HUDEP-2 (cell line): ENCODE data around the gene TMEM145.

Experiments used
- DNase-seq, 76 experiments: peaks; one replicate each; lab custom pipeline; 2025; ENCODE audit not compliant: unreplicated experiment in 76 of 76; lab: John Stamatoyannopoulos, UW

The TMEM145 gene

GRCh38 chr19:42309686-42310085, 3.4 kb upstream of the TMEM145 start:
- no peak for DNase-seq

GRCh38 chr19:42311657-42312056, 1.5 kb upstream of the TMEM145 start:
- peak in 24 of 76 experiments; percentile 9 to 42 (median 21) for DNase-seq

- DNase-seq = no peak
Measured at GRCh38 chr19:42312370-42312769, 739 bp upstream of the TMEM145 start.

- no peak for DNase-seq
Measured at GRCh38 chr19:42313840-42314755, 989 bp downstream of the TMEM145 start.

DNA sequence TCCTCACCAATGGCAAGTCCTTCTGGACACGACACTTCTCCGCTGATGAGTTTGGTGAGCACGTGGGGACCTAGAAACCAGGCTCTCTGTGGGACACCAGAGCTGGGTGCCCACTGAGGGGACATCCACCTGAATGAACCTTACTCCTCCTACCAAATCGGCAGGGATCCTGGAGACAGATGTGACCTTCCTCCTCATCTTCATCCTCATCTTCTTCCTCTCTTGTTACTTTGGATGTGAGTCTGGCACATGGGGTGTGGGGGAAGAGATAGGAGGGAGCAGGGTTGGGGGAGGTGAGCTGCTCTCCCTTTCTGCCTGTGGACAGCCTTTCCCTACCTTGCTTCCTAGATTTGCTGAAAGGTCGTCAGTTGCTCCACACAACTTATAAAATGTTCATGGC, 1.9 kb downstream of the TMEM145 start:
- DNase-seq = no peak

GRCh38 chr19:42316223-42317211, 3.4 kb downstream of the TMEM145 start:
- peak in 5 of 76 experiments; percentile 9 to 18 (median 15) for DNase-seq

- no peak for DNase-seq
Measured at GRCh38 chr19:42317535-42317934, 4.4 kb downstream of the TMEM145 start.

DNA sequence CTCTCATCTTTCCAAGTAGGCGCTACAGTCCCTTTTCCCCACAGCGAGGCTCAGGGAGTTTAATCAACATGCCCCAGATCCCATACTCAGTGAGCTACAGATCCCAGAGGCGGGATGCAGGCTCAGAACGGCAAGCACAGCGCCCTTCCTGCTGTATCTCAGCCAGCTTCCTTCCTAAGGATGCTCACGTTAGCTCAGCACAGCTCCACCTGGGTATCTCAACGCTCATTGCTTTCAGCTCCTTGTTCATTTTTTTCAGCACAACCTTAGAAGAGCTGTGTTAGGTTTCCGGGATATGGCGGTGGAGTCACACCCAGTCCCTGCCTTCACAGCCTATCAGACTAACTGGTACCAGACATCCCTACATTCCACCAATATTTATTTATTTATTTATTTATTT, 9.2 kb downstream of the TMEM145 start:
- no peak for DNase-seq

DNA sequence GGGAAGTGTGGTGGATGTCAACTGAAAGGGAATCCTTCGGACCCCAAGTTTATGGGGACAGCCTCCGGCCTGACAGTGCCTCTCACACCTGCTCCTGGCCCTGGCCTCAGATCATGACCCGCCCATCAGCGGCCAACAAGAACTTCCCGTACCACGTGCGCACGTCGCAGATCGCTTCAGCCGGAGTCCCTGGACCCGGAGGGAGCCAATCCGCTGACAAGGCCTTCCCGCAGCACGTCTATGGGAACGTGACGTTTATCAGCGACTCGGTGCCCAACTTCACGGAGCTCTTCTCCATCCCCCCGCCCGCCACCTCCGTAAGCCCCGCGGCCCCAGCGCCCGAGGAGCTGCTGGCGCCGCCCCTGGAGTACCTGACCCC, 10.4 kb downstream of the TMEM145 start:
- no peak for DNase-seq

GRCh38 chr19:42323852-42324654, 10.9 kb downstream of the TMEM145 start:
- peak in 2 of 76 experiments; percentile 3 to 20 for DNase-seq

GRCh38 chr19:42324655-42325307, 11.7 kb downstream of the TMEM145 start:
- no peak for DNase-seq

GRCh38 chr19:42325308-42325895, 12.3 kb downstream of the TMEM145 start, which contains the start of gene MEGF8:
Gene MEGF8 (plus strand): TSS chr19:42325635. CDS start chr19:42326244, 609 bp downstream.
- peak; percentile 83 to 100 (median 99) for DNase-seq

- peak in 9 of 76 experiments; percentile 9 to 58 (median 30) for DNase-seq
Measured at GRCh38 chr19:42325896-42326771, 13.0 kb downstream of the TMEM145 start.

GRCh38 chr19:42326969-42327368, 13.9 kb downstream of the TMEM145 start:
- no peak for DNase-seq

GRCh38 chr19:42327381-42327780, 14.3 kb downstream of the TMEM145 start:
- DNase-seq = no peak

- DNase-seq = no peak
Measured at GRCh38 chr19:42328106-42328505, 15.0 kb downstream of the TMEM145 start.

GRCh38 chr19:42328854-42329253, 15.7 kb downstream of the TMEM145 start:
- DNase-seq = no peak

DNA sequence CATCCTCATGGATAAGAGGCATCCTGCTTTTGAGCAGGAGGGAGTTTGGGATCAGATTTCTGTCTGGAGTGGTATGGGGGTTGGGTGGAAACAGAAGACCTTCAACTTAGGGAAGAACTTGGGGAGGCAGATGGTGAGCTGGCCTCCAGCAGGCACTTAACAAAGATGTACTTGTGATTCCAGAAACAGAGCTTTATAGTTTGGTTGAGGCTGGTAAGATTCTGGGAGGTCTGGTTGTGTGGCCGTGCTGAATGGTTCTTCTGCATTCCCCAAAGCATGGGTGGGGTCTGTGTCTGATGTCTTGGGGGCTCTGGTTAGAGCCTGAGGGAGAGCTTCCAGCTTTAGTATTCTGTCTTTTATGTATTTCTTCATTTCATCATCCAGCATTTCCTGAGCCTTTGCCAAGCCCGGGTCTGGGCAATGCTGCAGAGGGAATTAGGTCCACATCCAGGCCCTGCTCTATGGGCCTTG, 17.2 kb downstream of the TMEM145 start:
- no peak for DNase-seq
